ENCODE data around the gene TP53INP2.

Gene TP53INP2

GRCh38 chr20:34754611-34755010, 50.5 kb downstream of the TP53INP2 start:
- TF ChIP-seq CTCF (IDR thresholded peaks at IDR 0.05; ENCODE audit: extremely low read depth, missing control alignments) = no peak
- no peak for DNase-seq (ENCODE audit: low spot score)

- peak; percentile 57 for DNase-seq (ENCODE audit: low spot score)
- no peak for TF ChIP-seq CTCF (IDR thresholded peaks at IDR 0.05; ENCODE audit: extremely low read depth, missing control alignments)
Measured at GRCh38 chr20:34755367-34755766, 51.2 kb downstream of the TP53INP2 start.

- no peak for TF ChIP-seq CTCF (IDR thresholded peaks at IDR 0.05; ENCODE audit: extremely low read depth, missing control alignments)
Measured at GRCh38 chr20:34762031-34762555, 57.9 kb downstream of the TP53INP2 start.

More at GRCh38 chr20:34762031-34762555, 57.9 kb downstream of the TP53INP2 start:
- no peak for DNase-seq (ENCODE audit: low spot score)

Measured in GM20000 (cell line).